Neural progenitor cell (in vitro differentiated cells): ENCODE data around the gene ADGB. TPM values are rescaled to one million over a fixed set of nuclear protein-coding genes. Genes with fewer than 3 reads are reported as not detected.

Experiments
- DNase-seq: peaks from one replicate; pipeline ENCODE4 v3.0.0-alpha.2; 2016; ENCODE audit warnings: low spot score
- H2AFZ ChIP-seq: fragments of 200-600 bp; sonication (generic); replicated peaks from 2 replicates; pipeline ENCODE4 v1.6.1; 2016; ENCODE audit warnings: antibody characterized with exemption
- H3F3A ChIP-seq: fragments of 200-600 bp; sonication (generic); 2 replicates; pipeline ENCODE4 v1.6.1; 2016; ENCODE audit warnings: antibody characterized with exemption, low read depth
- H3K27ac ChIP-seq: fragments of 200-600 bp; sonication (generic); 2 replicates; pipeline ENCODE4 v1.5.1; 2016; ENCODE audit warnings: mild to moderate bottlenecking
- H3K27me3 ChIP-seq: fragments of 200-600 bp; sonication (generic); 2 replicates; pipeline ENCODE4 v1.6.1; 2016; ENCODE audit warnings: mild to moderate bottlenecking, moderate library complexity
- H3K36me3 ChIP-seq: fragments of 200-600 bp; sonication (generic); 2 replicates; pipeline ENCODE4 v1.5.1; 2016
- H3K4me1 ChIP-seq: fragments of 200-600 bp; sonication (generic); 2 replicates; pipeline ENCODE4 v1.6.1; 2016; ENCODE audit warnings: mixed run types
- H3K4me2 ChIP-seq: fragments of 200-600 bp; sonication (generic); 2 replicates; pipeline ENCODE4 v1.6.1; 2016
- H3K4me3 ChIP-seq: fragments of 200-600 bp; sonication (generic); 2 replicates; pipeline ENCODE4 v1.5.1; 2016
- H3K79me2 ChIP-seq: fragments of 200-600 bp; sonication (generic); 2 replicates; pipeline ENCODE4 v1.6.1; 2016; ENCODE audit warnings: low read depth
- H3K9ac ChIP-seq: fragments of 200-600 bp; sonication (generic); 2 replicates; pipeline ENCODE4 v1.6.1; 2016
- H3K9me3 ChIP-seq: fragments of 200-600 bp; sonication (generic); 2 replicates; pipeline ENCODE4 v1.5.1; 2016; ENCODE audit warnings: low read depth
- H4K20me1 ChIP-seq: fragments of 200-600 bp; sonication (generic); 2 replicates; pipeline ENCODE4 v1.6.1; 2016; ENCODE audit warnings: low read depth
- H3K27ac Mint-ChIP-seq: 3 replicates; pipeline ENCODE4 v1.8.0; 2021; ENCODE audit warnings: mixed read lengths
- H3K27me3 Mint-ChIP-seq: 2 replicates; pipeline ENCODE4 v1.8.0; 2022; ENCODE audit warnings: low read depth, mild to moderate bottlenecking, inconsistent platforms, moderate library complexity, mixed read lengths; ENCODE audit not compliant: insufficient read depth
- H3K36me3 Mint-ChIP-seq: 3 replicates; pipeline ENCODE4 v1.8.0; 2021; ENCODE audit warnings: mixed read lengths
- H3K4me1 Mint-ChIP-seq: 3 replicates; pipeline ENCODE4 v1.8.0; 2021; ENCODE audit warnings: mixed read lengths
- H3K4me3 Mint-ChIP-seq: 3 replicates; pipeline ENCODE4 v1.8.0; 2021; ENCODE audit warnings: mild to moderate bottlenecking, moderate library complexity, mixed read lengths
- H3K9me3 Mint-ChIP-seq: 3 replicates; pipeline ENCODE4 v1.8.0; 2020; ENCODE audit warnings: mixed read lengths
- EZH2 ChIP-seq: fragments of 200-600 bp; sonication (generic); IDR thresholded peaks from 2 replicates; pipeline ENCODE4 v1.6.1; 2017; ENCODE audit warnings: antibody characterized with exemption, mild to moderate bottlenecking, moderate library complexity
- EZH2phosphoT487 ChIP-seq: fragments of 200-600 bp; sonication (generic); IDR thresholded peaks from 2 replicates; pipeline ENCODE4 v1.6.1; 2017; ENCODE audit warnings: antibody characterized with exemption
- total RNA-seq: library from RNA; depleted of rRNA; stranded (reverse); fragments of >200 nt; gene quantifications from 2 replicates; pipeline ENCODE4 v1.2.3, GENCODE V29; 2015; ENCODE audit warnings: low replicate concordance
- TF ChIP-seq, protein P1 (sequence below): fragments of 200-600 bp; sonication (generic); IDR thresholded peaks from 2 replicates; pipeline ENCODE4 v1.5.1; 2017; ENCODE audit warnings: antibody characterized with exemption, mild to moderate bottlenecking

The ADGB gene
- total RNA-seq, 1 donor from 2014 or later: not detected

DNA sequence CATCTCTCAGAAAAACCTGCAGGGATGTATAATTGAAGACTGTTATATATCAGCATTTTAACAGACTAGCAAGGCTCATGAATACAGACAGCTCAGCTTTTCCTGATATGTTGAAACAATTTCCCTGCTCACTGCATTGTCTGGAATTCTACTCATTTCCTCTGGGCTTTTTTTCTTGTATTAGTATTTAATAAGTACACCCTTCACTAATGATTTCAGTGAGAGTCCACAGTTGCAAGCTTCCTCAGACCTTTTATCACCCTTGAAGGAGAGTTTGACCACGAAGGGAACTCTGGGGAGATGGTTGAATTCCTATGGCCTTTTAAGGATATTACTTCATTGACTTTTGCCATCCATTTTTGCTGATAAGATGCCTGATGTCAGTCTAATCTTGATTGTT, 248.7 kb downstream of the ADGB start:
- no peaks in the 10 kb centered on the region for H3K27me3 ChIP-seq
- peaks cover 6% of the 10 kb centered on the region for H3K9me3 Mint-ChIP-seq
- H3K27ac Mint-ChIP-seq: no peak overlapping the region
- no peak overlapping the region for H3K4me2 ChIP-seq
- H3K36me3 Mint-ChIP-seq: no peaks in the 10 kb centered on the region
- H3K9ac ChIP-seq: no peak overlapping the region
- H3F3A ChIP-seq: no peaks in the 10 kb centered on the region
- no peak for DNase-seq
- H3K27ac ChIP-seq: no peak overlapping the region
- H3K4me3 ChIP-seq: no peak overlapping the region
- H3K36me3 ChIP-seq: no peaks in the 10 kb centered on the region
- no peak overlapping the region for H3K4me3 Mint-ChIP-seq
- H3K27me3 Mint-ChIP-seq: peaks cover 5% of the 10 kb centered on the region
- H3K4me1 Mint-ChIP-seq: peaks cover 7% of the 10 kb centered on the region
- no peaks in the 10 kb centered on the region for H4K20me1 ChIP-seq
- H2AFZ ChIP-seq: no peak overlapping the region
- no peaks in the 10 kb centered on the region for H3K9me3 ChIP-seq
- H3K4me1 ChIP-seq: no peaks in the 10 kb centered on the region
- H3K79me2 ChIP-seq: no peaks in the 10 kb centered on the region
- TF ChIP-seq EZH2phosphoT487: no peak
- no peak for TF ChIP-seq EZH2
- TF ChIP-seq, protein P1, sequence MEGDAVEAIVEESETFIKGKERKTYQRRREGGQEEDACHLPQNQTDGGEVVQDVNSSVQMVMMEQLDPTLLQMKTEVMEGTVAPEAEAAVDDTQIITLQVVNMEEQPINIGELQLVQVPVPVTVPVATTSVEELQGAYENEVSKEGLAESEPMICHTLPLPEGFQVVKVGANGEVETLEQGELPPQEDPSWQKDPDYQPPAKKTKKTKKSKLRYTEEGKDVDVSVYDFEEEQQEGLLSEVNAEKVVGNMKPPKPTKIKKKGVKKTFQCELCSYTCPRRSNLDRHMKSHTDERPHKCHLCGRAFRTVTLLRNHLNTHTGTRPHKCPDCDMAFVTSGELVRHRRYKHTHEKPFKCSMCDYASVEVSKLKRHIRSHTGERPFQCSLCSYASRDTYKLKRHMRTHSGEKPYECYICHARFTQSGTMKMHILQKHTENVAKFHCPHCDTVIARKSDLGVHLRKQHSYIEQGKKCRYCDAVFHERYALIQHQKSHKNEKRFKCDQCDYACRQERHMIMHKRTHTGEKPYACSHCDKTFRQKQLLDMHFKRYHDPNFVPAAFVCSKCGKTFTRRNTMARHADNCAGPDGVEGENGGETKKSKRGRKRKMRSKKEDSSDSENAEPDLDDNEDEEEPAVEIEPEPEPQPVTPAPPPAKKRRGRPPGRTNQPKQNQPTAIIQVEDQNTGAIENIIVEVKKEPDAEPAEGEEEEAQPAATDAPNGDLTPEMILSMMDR: no peak

DNA sequence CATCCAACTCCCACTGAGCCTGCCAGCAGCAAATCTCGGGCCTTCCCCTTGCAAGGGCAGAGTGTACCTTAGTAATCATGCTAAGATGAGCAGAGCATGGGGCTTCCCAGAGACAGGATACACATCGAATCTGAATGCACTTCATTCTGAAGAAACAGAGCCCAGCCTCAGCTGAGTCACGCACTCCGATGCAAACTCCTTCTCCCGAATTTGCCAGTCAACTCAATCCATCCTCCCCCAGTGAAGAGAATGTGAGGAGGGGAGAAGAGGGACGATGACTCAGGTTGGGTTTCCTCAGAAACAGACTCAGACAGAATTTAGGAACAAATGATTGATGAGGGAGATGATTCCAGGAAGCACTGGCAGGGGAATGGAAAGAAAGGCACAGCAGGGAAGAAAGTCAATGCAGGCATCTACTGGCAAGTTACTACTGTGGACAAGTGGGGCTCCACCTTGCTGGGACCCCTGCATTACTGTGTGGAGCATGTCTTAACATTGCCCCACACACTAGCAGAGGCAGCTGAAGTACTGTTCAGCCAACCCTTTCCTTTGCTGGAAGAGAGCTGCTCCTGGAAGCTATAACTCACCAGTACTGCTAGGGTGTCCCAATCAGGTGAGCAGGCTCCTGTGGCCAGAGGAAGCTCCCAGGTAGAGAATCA, 251.6 kb downstream of the ADGB start:
- no peak overlapping the region for H2AFZ ChIP-seq
- no peak for DNase-seq
- no peaks in the 10 kb centered on the region for H3K4me1 ChIP-seq
- Mint-ChIP-seq H3K36me3 (no peaks in the 10 kb centered on the region), H3K4me1 (peaks cover 7% of the 10 kb centered on the region), H3K4me3 (no peak overlapping the region), H3K27ac (no peak overlapping the region), H3K27me3 (peaks cover 5% of the 10 kb centered on the region), H3K9me3 (peaks cover 6% of the 10 kb centered on the region)
- no peaks in the 10 kb centered on the region for H3K36me3 ChIP-seq
- H3K9ac ChIP-seq: no peak overlapping the region
- H3K27ac ChIP-seq: no peak overlapping the region
- TF ChIP-seq, protein P1: no peak
- TF ChIP-seq EZH2 (no peak), EZH2phosphoT487 (no peak)
- no peaks in the 10 kb centered on the region for H3K9me3 ChIP-seq
- no peak overlapping the region for H3K4me2 ChIP-seq
- no peaks in the 10 kb centered on the region for H3K79me2 ChIP-seq
- H3F3A ChIP-seq: no peaks in the 10 kb centered on the region
- no peaks in the 10 kb centered on the region for H4K20me1 ChIP-seq
- no peaks in the 10 kb centered on the region for H3K27me3 ChIP-seq
- H3K4me3 ChIP-seq: no peak overlapping the region

DNA sequence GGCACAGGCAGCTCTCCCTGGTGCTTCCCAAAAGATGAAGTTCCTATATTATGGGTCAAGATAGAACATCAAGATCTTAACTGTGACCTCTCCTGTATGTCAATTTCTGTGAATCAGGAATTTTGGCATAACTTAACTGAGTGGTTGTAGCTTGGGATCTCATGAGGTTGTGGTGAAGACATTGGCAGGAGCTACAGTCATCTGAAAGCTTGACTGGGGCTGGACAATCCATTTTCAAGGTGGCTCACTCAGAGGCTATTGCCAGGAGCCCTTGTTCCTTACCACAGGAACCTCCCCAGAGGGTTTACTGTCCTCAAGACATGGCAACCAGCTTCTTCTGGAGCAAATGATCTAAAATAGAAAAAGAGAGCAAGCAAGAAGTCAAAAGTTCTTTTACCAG, 252.2 kb downstream of the ADGB start:
- no peaks in the 10 kb centered on the region for H3K9me3 ChIP-seq
- Mint-ChIP-seq H3K4me1 (peaks cover 7% of the 10 kb centered on the region), H3K4me3 (no peak overlapping the region), H3K27me3 (peaks cover 5% of the 10 kb centered on the region), H3K36me3 (no peaks in the 10 kb centered on the region), H3K27ac (no peak overlapping the region), H3K9me3 (peaks cover under 1% of the 10 kb centered on the region)
- H4K20me1 ChIP-seq: no peaks in the 10 kb centered on the region
- DNase-seq: no peak
- H3K79me2 ChIP-seq: no peaks in the 10 kb centered on the region
- H3K27ac ChIP-seq: no peak overlapping the region
- H3K27me3 ChIP-seq: no peaks in the 10 kb centered on the region
- no peak overlapping the region for H3K9ac ChIP-seq
- no peaks in the 10 kb centered on the region for H3K4me1 ChIP-seq
- no peaks in the 10 kb centered on the region for H3F3A ChIP-seq
- H3K4me3 ChIP-seq: no peak overlapping the region
- TF ChIP-seq EZH2phosphoT487 (no peak), EZH2 (no peak)
- TF ChIP-seq, protein P1: no peak
- H2AFZ ChIP-seq: no peak overlapping the region
- no peaks in the 10 kb centered on the region for H3K36me3 ChIP-seq
- H3K4me2 ChIP-seq: no peak overlapping the region
